Activated CD4-positive, alpha-beta T cell treated with anti-CD3 and anti-CD28 coated beads for 36 hours (primary cell): Measurements from ENCODE around the gene GPS1. TPM values are rescaled to one million over a fixed set of nuclear protein-coding genes. Genes with fewer than 3 reads are reported as not detected.
A peak's percentile ranks its signal among the peaks of the same experiment; 100 is the strongest.

Source experiments
- ATAC-seq: fragments of 200-7000 bp; cut with Tn5 transposase; one replicate; pipeline ENCODE4 v1.10.0; 2021; ENCODE audit warnings: mild to moderate bottlenecking, moderate library complexity
- CTCF ChIA-PET: fragments of 350-600 bp; sonication (Branson Sonifier 250); formaldehyde crosslinking; loops from one replicate; lab custom pipeline; 2021; ENCODE audit warnings: antibody characterized with exemption; lab: Charles Lee
- POLR2A ChIA-PET: fragments of 350-600 bp; sonication (Branson Sonifier 250); formaldehyde crosslinking; loops from one replicate; lab custom pipeline; 2021; ENCODE audit warnings: antibody characterized with exemption, inconsistent platforms; lab: Charles Lee
- DNase-seq: peaks from one replicate; pipeline ENCODE4 v3.0.0-alpha.2; 2020
- H3K27ac Mint-ChIP-seq: one replicate; pipeline ENCODE4 v1.8.0; 2021; ENCODE audit warnings: mixed read lengths
- H3K27me3 Mint-ChIP-seq: one replicate; pipeline ENCODE4 v1.8.0; 2021; ENCODE audit warnings: mixed read lengths
- H3K36me3 Mint-ChIP-seq: one replicate; pipeline ENCODE4 v1.8.0; 2021; ENCODE audit warnings: low read depth, mixed read lengths
- H3K4me1 Mint-ChIP-seq: one replicate; pipeline ENCODE4 v1.8.0; 2021; ENCODE audit warnings: mixed read lengths
- H3K4me3 Mint-ChIP-seq: one replicate; pipeline ENCODE4 v1.8.0; 2021; ENCODE audit warnings: mild to moderate bottlenecking, moderate library complexity, mixed read lengths
- H3K9me3 Mint-ChIP-seq: one replicate; pipeline ENCODE4 v1.8.0; 2021; ENCODE audit warnings: low read depth, mixed read lengths
- intact Hi-C, 2 experiments: fragments of 100-400 bp; cut with DNase I in 1 of 2; cut with micrococcal nuclease in 1 of 2; formaldehyde crosslinking; loops; one replicate each; pipeline versions ENCODE4 v1.14.2 to v1.15.1; 2022 to 2024; cut with DNase I, micrococcal nuclease
- total RNA-seq, 2 experiments: library from RNA; stranded (reverse); gene quantifications; one replicate each; pipeline ENCODE4 v1.2.3, GENCODE V29; 2021

The GPS1 gene
- total RNA-seq, 2 experiments from 2014 or later: 69.0 to 73.5 TPM

GRCh38 chr17:82104797-82105416, 53.2 kb downstream of the GPS1 start:
- ATAC-seq (no peak), DNase-seq (no peak)
- CTCF ChIA-PET: interaction anchor here (0.9 kb wide), 1 partner anchor 50 kb away, joined by 5 read pairs; no protein-coding TSS in a partner anchor
- H3K36me3 Mint-ChIP-seq: peaks cover 10% of the 10 kb centered on the region
- H3K4me1 Mint-ChIP-seq: peaks cover 42% of the 10 kb centered on the region
- intact Hi-C loops: loop anchor here in 1 of 2 experiments (5.0 kb wide), 2 partner anchors 47 to 97 kb away; no protein-coding TSS in a partner anchor
- no peaks in the 10 kb centered on the region for H3K27me3 Mint-ChIP-seq
- POLR2A ChIA-PET: interaction anchor here (0.6 kb wide), 1 partner anchor 12 kb away, joined by 4 read pairs; no protein-coding TSS in a partner anchor
- H3K4me3 Mint-ChIP-seq: peak overlapping the region; percentile 84
- peak overlapping the region; percentile 96 for H3K27ac Mint-ChIP-seq
- no peaks in the 10 kb centered on the region for H3K9me3 Mint-ChIP-seq

GRCh38 chr17:82105417-82105881, 53.8 kb downstream of the GPS1 start:
- CTCF ChIA-PET: interaction anchor here (0.8 to 2.1 kb wide), 6 partner anchors 21 to 84 kb away, joined by 3 to 8 read pairs (median 4); no protein-coding TSS in a partner anchor
- intact Hi-C loops: loop anchor here in 1 of 2 experiments (5.0 kb wide), 2 partner anchors 47 to 97 kb away; no protein-coding TSS in a partner anchor

GRCh38 chr17:82105882-82106687, 54.4 kb downstream of the GPS1 start:
- ChIA-PET CTCF (interaction anchor here (0.7 to 2.1 kb wide), 7 partner anchors 20 to 256 kb away, joined by 3 to 8 read pairs (median 3); no protein-coding TSS in a partner anchor), POLR2A (interaction anchor here (0.6 to 1.2 kb wide), 4 partner anchors 14 to 434 kb away, joined by 3 to 6 read pairs (median 4); partner anchors contain the start of gene DCXR)
- H3K4me3 Mint-ChIP-seq: peak overlapping the region; percentile 84
- intact Hi-C loops: loop anchor here in 1 of 2 experiments (5.0 kb wide), 2 partner anchors 46 to 96 kb away; no protein-coding TSS in a partner anchor
- peaks cover 43% of the 10 kb centered on the region for H3K4me1 Mint-ChIP-seq
- H3K9me3 Mint-ChIP-seq: no peaks in the 10 kb centered on the region
- ATAC-seq (peak; percentile 82), DNase-seq (peak; percentile 81)
- H3K36me3 Mint-ChIP-seq: peaks cover 7% of the 10 kb centered on the region
- H3K27me3 Mint-ChIP-seq: no peaks in the 10 kb centered on the region
- H3K27ac Mint-ChIP-seq: peak overlapping the region; percentile 96

More at GRCh38 chr17:82105417-82105881, 53.8 kb downstream of the GPS1 start:
- peaks cover 10% of the 10 kb centered on the region for H3K36me3 Mint-ChIP-seq
- H3K9me3 Mint-ChIP-seq: no peaks in the 10 kb centered on the region
- peak overlapping the region; percentile 84 for H3K4me3 Mint-ChIP-seq
- DNase-seq (no peak), ATAC-seq (no peak)
- H3K27me3 Mint-ChIP-seq: no peaks in the 10 kb centered on the region
- peak overlapping the region; percentile 96 for H3K27ac Mint-ChIP-seq
- POLR2A ChIA-PET: interaction anchor here (0.6 to 1.2 kb wide), 2 partner anchors 11 to 15 kb away, joined by 3 to 4 read pairs; no protein-coding TSS in a partner anchor
- H3K4me1 Mint-ChIP-seq: peaks cover 43% of the 10 kb centered on the region

GRCh38 chr17:82106688-82107305, 55.1 kb downstream of the GPS1 start:
- peaks cover 7% of the 10 kb centered on the region for H3K36me3 Mint-ChIP-seq
- H3K4me1 Mint-ChIP-seq: peaks cover 43% of the 10 kb centered on the region
- DNase-seq (no peak), ATAC-seq (no peak)
- peak overlapping the region; percentile 84 for H3K4me3 Mint-ChIP-seq
- peak overlapping the region; percentile 96 for H3K27ac Mint-ChIP-seq
- CTCF ChIA-PET: interaction anchor here (0.7 to 2.1 kb wide), 5 partner anchors 20 to 255 kb away, joined by 3 to 8 read pairs (median 3); no protein-coding TSS in a partner anchor
- no peaks in the 10 kb centered on the region for H3K27me3 Mint-ChIP-seq
- H3K9me3 Mint-ChIP-seq: no peaks in the 10 kb centered on the region
- intact Hi-C loops: loop anchor here in 1 of 2 experiments (5.0 kb wide), 2 partner anchors 46 to 96 kb away; no protein-coding TSS in a partner anchor
- POLR2A ChIA-PET: interaction anchor here (0.6 to 1.2 kb wide), 4 partner anchors 13 to 433 kb away, joined by 3 to 6 read pairs (median 4); partner anchors contain the start of gene DCXR

Other genes with a start within 250 kb of the GPS1 start
- gene GCGR, start 247.7 kb upstream of the GPS1 start, total RNA-seq: not detected
- gene MCRIP1, start 218.6 kb upstream of the GPS1 start, total RNA-seq: 10 to 100 TPM; 45.8 to 50.4 TPM
- gene PPP1R27, start 216.8 kb upstream of the GPS1 start, total RNA-seq: not detected
- 100 to 1,000 TPM; 414 to 578 TPM for gene P4HB, start 191.4 kb upstream of the GPS1 start, total RNA-seq
- gene ARHGDIA, start 180.6 kb upstream of the GPS1 start, total RNA-seq: 100 to 1,000 TPM; 513 to 661 TPM
- gene ALYREF, start 160.3 kb upstream of the GPS1 start, total RNA-seq: 100 to 1,000 TPM; 197 to 230 TPM
- gene ANAPC11, start 160.2 kb upstream of the GPS1 start, total RNA-seq: 100 to 1,000 TPM in 1 of 2 experiments, 10 to 100 TPM in 1; 79.9 to 131 TPM
- under 1 TPM in 1 of 2 experiments, not detected in 1; 0.14 TPM for gene NPB, start 149.7 kb upstream of the GPS1 start, total RNA-seq
- 10 to 100 TPM; 19.7 to 24.0 TPM for gene PCYT2, start 140.5 kb upstream of the GPS1 start, total RNA-seq
- gene SIRT7, start 133.7 kb upstream of the GPS1 start, total RNA-seq: 10 to 100 TPM; 29.3 to 31.8 TPM
- gene MAFG, start 124.2 kb upstream of the GPS1 start, total RNA-seq: 10 to 100 TPM; 15.3 to 18.3 TPM
- 100 to 1,000 TPM; 110 to 134 TPM for gene PYCR1, start 114.6 kb upstream of the GPS1 start, total RNA-seq
- gene MYADML2, start 104.7 kb upstream of the GPS1 start, total RNA-seq: not detected
- gene NOTUM, start 90.7 kb upstream of the GPS1 start, total RNA-seq: under 1 TPM; 0.87 to 0.97 TPM
- 10 to 100 TPM; 23.3 to 26.5 TPM for gene ASPSCR1, start 74.3 kb upstream of the GPS1 start, total RNA-seq
- 10 to 100 TPM; 77.5 to 84.1 TPM for gene CENPX, start 29.0 kb upstream of the GPS1 start, total RNA-seq
- gene LRRC45, start 28.6 kb upstream of the GPS1 start, total RNA-seq: 10 to 100 TPM; 17.6 to 20.6 TPM
- 10 to 100 TPM in 1 of 2 experiments, 1 to 10 TPM in 1; 9.6 to 10.6 TPM for gene RAC3, start 20.2 kb upstream of the GPS1 start, total RNA-seq
- gene DCXR, start 14.2 kb upstream of the GPS1 start, total RNA-seq: 100 to 1,000 TPM; 105 to 166 TPM
- gene RFNG, start 87 bp upstream of the GPS1 start, total RNA-seq: 10 to 100 TPM; 16.9 to 17.5 TPM
- 100 to 1,000 TPM; 119 to 124 TPM for gene DUS1L, start 13.9 kb downstream of the GPS1 start, total RNA-seq
- 100 to 1,000 TPM; 239 to 259 TPM for gene FASN, start 46.3 kb downstream of the GPS1 start, total RNA-seq
- 10 to 100 TPM; 41.6 to 43.8 TPM for gene CCDC57, start 160.9 kb downstream of the GPS1 start, total RNA-seq
- gene SLC16A3, start 177.1 kb downstream of the GPS1 start, total RNA-seq: 100 to 1,000 TPM in 1 of 2 experiments, 10 to 100 TPM in 1; 93.2 to 157 TPM
- 100 to 1,000 TPM; 118 to 182 TPM for gene CSNK1D, start 221.8 kb downstream of the GPS1 start, total RNA-seq